GM10847 (cell line): ENCODE results near the gene SNED1.

Experiments
- POLR2A ChIP-seq: IDR thresholded peaks from 2 replicates; pipeline ENCODE4 v1.6.1; 2011; ENCODE audit not compliant: insufficient read length; ENCODE audit errors: extremely low read depth

SNED1 gene

GRCh38 chr2:240997856-240998705 is at the start of gene SNED1:
Gene SNED1 (plus strand): TSS chr2:240998618. CDS start chr2:240998838, 220 bp downstream.
- no peak for TF ChIP-seq POLR2A

GRCh38 chr2:240948905-240949790 is 49.3 kb upstream of the SNED1 start:
- no peak for TF ChIP-seq POLR2A

- TF ChIP-seq POLR2A: no peak
These were observed 48.4 kb upstream of the SNED1 start for GRCh38 chr2:240949791-240950705.

GRCh38 chr2:240951045-240951594 is 47.3 kb upstream of the SNED1 start:
- TF ChIP-seq POLR2A: no peak

- no peak for TF ChIP-seq POLR2A
These were observed 45.7 kb upstream of the SNED1 start for GRCh38 chr2:240952496-240953246.

- TF ChIP-seq POLR2A: no peak
These were observed 44.7 kb upstream of the SNED1 start for GRCh38 chr2:240953426-240954410.

GRCh38 chr2:240954436-240955305 is 43.7 kb upstream of the SNED1 start:
- no peak for TF ChIP-seq POLR2A

- TF ChIP-seq POLR2A: no peak
These were observed 42.9 kb upstream of the SNED1 start for GRCh38 chr2:240955306-240956170.

GRCh38 chr2:240956171-240956934 is 42.1 kb upstream of the SNED1 start:
- TF ChIP-seq POLR2A: no peak

- no peak for TF ChIP-seq POLR2A
These were observed 41.3 kb upstream of the SNED1 start for GRCh38 chr2:240956935-240957655.
